GM18858 (cell line): ENCODE data around the gene LOXL4.

Experiments used
- ATAC-seq: cut with Tn5 transposase; IDR thresholded peaks from one replicate; pipeline ENCODE4 v1.9.1; 2021; ENCODE audit not compliant: unreplicated experiment

Gene LOXL4

DNA sequence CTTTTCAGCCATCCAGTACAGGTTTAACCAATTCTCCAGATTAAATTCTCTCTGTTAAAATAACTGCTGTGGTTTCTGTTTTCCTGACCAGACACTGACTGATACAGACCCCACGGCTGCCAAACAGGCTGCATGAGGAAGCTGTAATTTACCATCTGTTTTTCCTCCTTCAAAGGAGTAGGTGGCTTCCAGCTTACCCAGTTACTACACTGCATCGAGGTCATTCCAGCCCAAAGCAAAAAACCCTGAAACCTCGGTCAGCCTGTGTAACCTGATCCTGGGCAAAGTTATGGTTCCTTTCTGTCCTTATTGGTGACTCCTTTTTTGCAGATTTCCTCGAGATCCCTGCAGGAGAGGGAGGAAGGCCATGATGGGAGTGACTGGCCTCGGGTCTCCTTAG lies 27.9 kb upstream of the LOXL4 start:
- ATAC-seq: no peak

DNA sequence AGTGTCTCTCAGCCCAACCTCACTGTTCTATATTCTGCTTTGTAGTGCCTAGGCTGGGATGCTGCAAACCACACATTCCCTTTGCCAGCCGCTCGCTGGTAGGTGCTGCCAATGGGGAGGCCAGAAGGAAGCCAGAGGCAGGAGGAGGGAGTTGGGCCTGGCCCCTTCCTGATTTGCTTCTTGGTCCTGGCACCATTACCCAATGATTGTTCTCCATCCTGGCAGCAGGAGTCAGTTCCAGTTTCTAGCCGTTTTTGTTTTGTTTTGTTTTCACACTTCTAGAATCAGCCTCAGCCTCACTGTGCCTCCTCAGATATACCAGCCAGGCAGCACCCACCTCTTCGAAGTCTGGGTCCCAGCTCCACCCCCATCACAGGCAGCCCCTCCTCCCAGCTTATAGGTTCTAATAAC lies 27.4 kb upstream of the LOXL4 start:
- ATAC-seq: no peak

DNA sequence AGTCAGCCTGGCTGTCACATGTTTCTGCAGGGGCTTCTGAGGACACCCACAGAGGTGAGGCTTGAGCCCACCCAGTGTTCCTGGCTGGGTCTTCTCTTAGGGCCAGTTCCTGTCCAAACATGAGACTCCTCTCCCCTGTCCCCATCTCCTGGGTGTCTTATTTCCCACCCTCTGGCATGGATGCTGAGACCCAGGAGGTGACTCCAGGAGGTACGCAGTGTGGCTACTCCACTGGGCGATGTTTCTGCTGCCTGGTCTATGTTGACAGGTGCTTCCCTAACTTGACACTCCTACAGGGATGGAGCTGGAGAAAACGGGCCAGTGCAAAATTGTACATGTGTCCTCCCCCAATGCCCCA lies 26.3 kb upstream of the LOXL4 start:
- ATAC-seq: no peak

DNA sequence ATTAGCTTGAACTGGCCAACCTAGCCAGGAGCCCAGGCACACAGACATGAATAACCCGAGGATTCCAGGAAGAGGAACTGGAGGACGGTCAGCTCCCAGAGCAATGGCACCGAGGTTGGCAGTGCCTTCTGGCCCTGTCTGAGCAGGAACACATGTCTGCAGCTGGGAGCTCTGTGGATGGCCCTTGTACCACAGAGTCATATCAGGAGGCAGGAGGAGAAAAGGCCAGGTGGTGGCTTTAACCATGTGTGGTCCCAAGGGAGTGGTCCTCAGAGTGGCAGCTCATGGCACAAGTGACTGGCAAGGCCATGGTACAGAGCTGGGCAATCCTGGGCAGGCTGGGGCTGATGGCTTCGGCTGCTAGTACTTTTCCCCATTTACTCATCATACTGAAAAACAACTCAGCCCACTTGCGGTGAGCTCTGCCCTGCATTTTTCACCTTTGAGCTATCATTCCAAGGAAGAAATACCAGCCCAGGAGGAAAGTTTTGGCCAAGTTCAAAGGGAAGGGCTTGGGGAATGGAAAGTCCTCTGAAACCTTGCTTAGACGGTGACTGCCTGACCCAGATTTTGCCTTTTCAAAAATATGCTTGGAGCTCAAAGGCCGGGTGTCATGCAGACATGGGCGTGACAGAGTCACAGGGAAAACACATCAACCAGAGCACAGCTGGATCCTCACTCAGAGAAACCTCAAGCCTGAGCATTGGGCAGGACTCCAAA lies 25.7 kb upstream of the LOXL4 start:
- no peak for ATAC-seq

DNA sequence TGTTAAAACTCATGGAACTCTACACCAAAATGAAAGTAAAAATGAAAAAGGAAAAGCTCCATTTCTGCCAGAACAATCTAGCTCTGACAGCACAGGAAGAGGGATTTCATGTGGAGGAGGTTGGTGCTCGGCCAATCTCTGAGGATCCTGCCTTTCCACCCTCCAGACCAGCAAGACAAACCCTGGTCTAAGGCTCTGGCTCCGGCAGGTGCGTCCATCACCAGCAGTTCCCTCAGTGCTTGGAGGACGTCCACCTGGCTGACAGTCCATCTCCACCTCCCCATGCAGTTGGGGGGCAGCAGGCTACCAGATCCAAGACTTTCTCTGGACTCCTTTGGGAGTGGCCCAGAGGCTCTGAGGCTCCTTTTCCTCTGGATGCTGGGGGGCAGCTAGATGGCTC lies 25.0 kb upstream of the LOXL4 start:
- no peak for ATAC-seq

DNA sequence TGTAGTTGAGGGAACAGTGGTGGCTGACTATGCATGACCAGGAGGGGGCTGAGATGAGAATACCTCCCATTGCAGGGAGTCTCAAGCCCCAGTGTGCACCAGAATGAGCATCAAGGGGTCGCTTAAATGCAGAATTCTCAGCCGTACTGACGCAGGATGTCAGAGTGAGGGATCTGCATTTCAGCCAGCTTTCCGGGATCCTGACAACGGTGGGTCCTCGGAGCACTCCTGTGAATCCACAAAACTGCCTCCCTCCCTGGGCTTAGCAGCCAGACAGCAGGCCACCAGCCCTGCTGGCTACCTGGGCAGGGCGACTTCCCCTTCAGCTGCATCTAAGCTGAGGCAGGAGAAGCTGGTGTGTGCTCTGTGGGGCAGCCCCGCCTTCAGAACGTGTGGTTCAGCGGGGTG lies 21.8 kb upstream of the LOXL4 start:
- no peak for ATAC-seq

DNA sequence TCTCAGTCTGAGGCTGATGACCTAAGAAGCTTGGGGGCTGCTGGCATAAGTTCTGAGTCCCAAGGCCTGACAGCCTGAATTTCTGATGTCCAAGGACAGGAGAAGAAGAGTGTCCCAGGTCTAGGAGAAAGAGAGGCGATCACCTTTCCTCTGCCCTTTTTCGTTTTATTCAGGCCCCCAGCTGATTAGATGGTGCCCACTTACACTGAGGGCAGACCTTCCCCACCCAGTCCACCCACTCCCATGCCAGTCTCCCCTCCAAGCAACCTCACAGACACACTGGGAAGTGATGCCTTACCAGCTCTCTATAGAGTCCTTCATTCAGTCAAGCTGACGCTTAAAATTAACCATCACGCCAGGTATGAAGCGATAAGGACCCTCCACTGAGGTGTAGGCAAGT lies 19.3 kb upstream of the LOXL4 start:
- no peak for ATAC-seq

DNA sequence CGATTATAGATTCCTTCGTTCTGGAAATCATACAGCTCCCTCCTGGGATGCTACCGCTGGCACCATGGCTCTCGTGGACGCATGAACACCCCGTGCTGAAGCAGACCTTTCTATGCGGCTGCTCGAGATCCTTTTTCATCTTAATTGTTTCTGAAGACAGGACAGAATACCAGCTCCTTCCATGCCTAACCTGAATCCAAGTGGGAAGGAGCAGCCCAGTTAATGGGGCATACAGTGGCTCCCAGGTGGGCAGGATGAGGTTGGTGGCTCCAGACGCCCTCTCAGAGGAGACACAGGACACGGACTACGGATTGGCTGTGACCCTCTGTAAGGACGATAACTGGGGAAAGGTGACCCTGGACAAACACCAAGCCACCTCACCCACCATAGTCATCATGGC lies 18.4 kb upstream of the LOXL4 start:
- no peak for ATAC-seq

DNA sequence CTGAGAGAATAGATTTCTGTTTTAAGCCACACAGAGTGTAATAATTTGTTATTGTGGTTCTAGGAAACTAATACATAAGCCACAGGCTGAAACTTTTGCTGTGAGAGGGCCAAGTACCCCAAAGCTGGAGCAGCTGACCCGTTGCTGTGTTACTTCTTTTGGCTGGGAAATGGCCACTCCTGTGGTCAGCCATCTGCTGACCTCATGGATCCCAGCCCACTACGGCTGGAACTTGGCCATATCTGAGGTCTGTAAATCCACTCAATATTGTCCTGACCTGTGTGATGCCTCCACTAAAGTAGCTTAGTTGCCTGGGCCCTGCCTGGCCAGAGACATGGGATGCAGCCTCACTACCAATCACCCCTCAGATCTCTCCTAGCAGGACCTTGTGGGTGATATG lies 17.4 kb upstream of the LOXL4 start:
- no peak for ATAC-seq

DNA sequence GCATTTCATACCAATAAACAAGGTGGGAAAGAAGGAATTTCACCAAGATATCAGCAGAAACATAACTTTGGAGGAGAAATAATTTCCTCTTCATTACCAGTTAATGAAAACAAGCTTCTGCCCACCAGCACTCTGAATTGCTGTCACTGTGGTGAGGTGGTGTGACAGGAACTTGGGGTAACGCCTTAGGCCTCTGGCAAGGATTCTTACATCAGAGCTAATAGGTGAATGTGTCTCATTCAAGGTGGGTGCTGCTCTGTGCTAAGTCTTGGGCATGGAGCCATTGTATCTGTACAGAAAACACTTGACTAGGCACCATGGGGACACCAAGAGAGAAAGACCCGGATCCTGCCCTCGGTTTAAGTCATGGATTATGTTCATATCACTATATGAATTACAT lies 8.3 kb upstream of the LOXL4 start:
- no peak for ATAC-seq

DNA sequence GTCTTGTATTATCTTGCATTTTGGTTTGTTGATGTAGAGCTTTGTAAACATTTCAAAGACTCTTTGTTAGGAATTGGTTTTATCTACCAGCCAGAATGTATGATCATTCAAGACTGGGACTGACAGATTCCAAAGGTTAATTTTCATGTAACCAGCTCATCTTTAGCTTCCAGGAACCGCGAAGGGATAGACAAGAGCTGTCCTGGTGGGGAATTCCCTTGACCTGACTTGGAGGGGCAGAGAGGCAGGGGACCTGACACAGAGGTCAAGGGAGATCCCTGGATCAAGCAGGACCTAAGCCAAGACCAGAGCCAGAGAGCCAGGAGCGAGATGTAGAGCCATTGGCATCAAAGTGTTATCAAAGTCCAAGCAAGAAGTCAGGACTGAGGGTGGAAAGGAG lies 6.6 kb upstream of the LOXL4 start:
- no peak for ATAC-seq

DNA sequence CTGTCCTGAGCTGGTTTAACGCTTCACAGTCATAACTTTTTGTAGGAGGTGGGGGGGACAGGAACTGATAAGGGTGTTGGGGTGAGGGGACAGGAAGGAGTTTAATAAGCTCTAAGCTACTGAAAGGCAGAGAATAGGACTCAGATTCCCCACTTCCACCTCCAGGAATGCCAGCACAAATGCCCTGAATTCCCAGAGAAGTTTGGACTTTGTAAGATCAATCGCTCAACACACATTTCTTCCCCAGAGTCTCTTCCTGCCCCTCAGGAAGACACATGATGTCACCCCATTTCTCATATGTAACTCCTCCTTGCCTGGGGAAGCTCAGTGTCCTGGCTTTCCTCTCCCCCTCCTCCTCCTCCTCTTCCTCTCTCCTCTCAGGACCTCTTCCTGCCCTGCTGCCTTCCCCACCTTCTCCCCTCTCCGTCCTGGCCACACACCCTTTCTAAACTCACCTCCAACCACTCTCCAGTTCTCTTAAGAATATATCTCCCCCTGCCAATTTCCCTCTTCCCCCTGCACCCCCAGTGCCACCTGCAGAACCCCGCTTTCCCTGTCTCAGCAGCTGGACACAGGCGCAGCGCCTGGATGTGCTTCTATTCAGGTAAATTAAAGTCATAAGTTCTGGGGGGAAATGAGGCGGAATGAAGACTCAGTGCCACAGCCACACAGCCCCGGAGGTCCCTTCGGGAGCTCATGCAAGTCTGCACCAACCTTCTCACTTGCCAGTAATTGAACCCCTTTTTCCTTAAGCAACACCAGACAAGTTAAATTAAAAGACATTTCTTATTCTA lies 5.3 kb upstream of the LOXL4 start:
- ATAC-seq: no peak

DNA sequence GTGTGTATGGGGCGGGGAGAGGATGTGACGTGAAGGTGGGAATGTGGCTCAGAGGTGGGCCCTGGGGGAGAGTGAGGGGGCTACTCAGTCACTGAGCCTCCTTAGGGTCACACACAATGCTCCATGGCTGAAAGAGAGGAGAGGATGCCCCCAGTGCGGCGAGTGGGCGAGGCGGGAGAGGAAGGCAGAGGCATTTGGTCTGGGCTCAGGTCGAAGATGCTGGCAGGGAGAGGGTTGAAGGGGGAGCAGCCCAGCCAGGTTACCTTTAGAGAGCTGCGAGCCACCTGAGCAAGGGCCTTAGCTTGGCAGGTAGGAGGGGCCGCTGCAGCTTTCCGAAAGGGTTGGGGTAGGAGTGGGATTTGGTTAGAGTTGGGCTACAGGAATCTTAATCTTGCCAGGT lies 4.7 kb upstream of the LOXL4 start:
- ATAC-seq: no peak

DNA sequence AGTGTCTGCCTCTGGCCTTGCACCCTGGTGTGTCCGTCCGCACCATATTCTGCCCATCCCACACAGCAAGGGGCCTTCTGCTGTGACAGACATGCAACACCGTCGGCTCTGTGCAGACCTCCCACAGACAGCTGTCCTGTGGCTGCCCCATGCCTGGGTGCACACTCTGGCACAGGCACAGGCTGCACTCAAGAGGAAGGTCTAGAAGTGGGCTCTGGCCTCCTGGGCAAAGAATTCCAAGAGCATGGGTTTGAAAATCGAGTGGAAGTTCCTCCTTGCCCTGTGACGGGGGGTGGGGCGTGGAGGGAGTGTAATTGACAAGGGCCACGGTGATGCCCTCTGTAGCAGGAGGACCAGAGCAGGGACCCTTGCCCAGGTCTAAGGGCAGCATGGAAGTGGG lies 4.3 kb upstream of the LOXL4 start:
- no peak for ATAC-seq

DNA sequence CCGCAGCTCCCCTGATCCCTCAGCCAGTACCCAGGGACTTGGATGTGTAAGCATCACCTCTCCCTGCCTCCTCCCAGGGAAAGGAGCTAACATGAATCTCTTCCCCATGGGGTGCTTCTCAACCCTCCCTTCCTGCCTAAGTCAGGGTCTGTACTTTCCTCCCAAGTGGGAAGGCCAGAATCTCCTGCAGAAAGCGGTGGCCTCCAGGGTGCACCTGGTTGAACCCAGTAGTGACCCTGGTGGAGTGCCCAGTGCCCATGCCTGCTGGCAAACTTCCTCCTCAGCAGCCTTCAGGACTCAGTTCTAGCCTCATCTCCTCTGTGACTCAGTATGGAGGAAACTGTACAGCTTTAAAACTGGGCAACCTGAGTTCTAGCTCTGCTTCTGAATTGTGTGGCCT lies 2.8 kb upstream of the LOXL4 start:
- no peak for ATAC-seq

DNA sequence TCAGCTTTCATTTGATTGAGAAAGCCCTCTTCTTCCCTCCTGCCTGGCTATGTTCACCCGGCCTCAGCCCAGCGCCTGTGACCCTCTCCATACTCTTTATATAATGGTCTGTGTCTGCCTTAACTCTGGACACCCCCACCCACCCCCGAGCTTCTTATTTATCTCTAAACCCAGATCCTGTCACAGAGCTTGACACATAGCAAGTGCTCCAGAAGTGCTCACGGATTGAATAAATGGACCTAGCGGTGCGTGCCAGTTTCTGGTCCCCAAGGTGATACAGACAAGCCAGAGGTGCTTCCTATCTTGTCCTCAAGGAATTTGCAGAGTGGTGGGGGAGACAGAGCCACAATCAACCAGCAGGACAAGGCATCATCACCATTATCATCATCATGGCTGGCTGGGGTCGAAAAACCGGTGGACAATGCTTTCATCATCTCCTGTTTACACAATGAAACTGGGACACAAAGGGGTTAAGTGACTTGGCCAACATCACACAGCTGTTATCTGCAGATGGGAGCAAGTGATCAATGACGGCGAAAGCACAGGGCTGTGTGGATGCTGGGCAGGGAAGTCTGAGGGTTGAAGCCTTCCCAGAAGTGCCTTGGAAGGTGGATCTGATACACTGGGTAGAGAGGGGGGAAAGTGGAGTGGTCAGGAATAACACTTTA lies 2.2 kb upstream of the LOXL4 start:
- ATAC-seq: no peak

DNA sequence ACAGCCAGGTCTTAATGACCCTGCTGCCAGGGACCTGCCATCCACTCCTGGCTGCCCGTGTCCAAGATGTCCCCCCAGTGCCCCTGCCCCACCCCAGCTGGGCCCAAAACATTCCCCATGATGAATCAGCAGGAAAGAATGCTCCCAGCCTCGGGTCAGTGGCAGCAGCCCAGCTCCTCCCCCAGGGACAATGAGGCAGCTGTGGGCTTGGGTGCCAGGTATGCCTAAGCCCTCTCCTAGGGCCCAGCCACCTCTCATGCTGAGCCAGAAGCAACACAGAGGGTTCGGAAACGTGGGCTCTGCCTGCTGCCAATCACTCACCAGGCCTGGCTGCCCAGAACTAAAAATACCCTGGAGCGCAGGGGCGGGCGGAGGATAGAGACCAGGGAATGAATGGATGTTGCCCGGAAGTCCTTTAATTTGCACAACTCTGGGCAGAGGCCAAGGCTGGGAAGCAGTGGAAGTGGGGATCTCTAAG lies 1.5 kb upstream of the LOXL4 start:
- no peak for ATAC-seq

DNA sequence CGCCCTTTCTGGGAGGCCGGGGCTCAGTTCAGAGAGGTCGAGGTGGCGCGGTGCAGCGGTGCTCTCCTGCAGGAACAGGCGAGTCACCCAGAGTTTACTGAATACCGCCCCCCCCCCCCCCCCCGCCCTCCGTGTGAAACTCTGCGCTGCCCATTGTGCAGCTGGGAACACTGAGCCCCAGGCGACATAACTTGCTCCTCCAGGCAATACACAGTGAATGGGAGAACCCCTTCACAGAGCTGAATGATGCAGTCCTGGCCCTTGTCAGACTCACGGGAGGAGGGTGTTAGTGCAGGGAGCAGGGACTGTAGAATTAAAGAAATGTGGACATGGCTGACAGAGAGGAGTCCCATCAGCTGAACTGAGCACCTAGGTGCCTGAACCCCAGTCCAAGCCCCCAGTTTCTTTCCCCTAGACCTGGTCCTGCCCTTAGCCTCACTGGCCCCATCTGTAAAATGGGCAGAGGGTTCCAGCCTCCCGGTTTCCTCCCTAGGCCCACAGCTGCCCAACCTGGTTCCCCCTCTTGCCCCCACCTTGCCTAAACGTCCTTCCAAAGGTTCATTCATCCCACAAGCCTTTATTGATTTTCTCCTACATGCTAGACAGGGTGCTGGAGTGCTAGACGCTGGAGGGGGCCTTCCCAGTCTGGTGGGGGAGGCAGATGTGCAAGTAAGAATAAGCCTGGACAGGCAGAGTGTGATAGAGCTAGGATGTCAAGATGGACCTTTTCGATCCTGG lies 869 bp upstream of the LOXL4 start:
- no peak for ATAC-seq

DNA sequence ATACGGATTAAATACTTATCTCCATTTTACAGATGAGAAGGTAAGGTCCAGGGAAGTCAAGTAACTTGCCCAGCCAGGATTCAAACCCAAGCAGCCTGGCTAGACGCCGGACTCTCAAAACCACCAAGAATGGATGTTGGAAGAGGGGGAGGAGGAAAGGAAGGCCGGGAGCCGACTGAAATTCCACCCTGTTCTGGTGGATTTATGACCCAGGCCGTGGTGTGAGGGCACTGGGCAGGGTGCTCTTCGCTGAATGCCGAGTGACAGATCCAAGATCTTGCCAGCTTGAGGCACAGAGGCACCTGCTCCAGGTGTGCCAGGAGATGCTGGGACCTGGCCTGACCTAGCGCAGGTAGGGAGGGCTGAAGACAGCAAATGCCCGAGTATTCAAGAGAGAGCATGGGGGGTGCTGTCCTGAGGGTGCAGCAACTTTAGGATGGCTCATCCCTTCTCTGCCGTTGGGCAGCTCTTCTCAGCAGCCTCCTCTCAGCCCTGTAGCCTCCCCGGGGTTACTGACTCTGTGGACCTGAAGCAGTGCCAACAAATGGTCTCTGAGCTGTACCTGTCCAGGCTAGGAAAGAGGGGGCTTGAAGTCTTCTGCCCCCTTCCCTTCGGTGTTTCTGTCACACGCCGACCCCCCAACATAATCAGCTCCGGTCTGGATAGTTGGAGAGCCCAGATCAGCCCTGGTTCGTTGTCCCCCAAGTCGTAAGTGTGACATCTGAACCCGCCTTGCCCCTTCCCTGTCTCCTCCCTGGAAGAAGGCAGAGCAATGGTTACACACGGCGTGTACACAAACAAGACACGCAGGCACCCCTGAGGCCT lies 713 bp downstream of the LOXL4 start:
- ATAC-seq: no peak

DNA sequence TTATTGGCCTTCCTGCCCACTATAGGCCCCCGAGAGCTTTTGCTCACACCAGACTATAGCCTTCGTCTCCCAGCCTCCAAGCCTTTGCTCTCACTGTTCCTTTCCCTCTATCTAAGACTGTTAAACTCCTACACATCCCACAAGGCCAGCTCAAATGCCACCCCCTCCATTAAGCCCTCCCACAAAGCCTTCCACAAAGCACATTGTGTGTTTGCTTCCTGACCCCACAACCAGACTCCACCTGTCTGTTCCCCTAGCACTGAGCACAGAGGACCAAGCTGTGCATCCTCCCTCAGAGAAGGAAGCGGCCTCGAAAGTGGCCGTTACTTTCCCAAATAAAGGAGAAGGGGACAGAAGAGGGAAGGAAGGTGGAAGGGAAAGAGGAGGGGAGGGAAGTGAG lies 1.3 kb downstream of the LOXL4 start:
- ATAC-seq: no peak
